HepG2 (cell line): Measurements from ENCODE around the gene JMJD7.

Experiments used
- POLR2A ChIP-seq, 2 experiments: IDR thresholded peaks; 2 replicates each; pipeline ENCODE4 v1.6.1; 2011; ENCODE audit warnings: low read depth in 2 of 2, low read length in 2 of 2, mild to moderate bottlenecking in 1 of 2, moderate library complexity in 1 of 2; ENCODE audit not compliant: insufficient read depth in 1 of 2
- POLR2AphosphoS5 ChIP-seq: IDR thresholded peaks from 2 replicates; pipeline ENCODE4 v1.6.1; 2012; ENCODE audit warnings: low read depth, low read length
- ZNF205 ChIP-seq: IDR thresholded peaks from 2 replicates; pipeline ENCODE4 v1.6.1; 2018; ENCODE audit warnings: missing biosample characterization, missing genetic modification reagents
- ZNF33B ChIP-seq: sonication (generic); formaldehyde crosslinking; IDR thresholded peaks from 2 replicates; pipeline ENCODE4 v1.5.1; 2020; ENCODE audit warnings: mild to moderate bottlenecking, missing genetic modification reagents
- ZNF816 ChIP-seq: sonication (generic); formaldehyde crosslinking; IDR thresholded peaks from 2 replicates; pipeline ENCODE4 v1.8.0; 2022; ENCODE audit warnings: missing genetic modification reagents, mild to moderate bottlenecking, borderline replicate concordance
- TF ChIP-seq, protein P1 (sequence below): sonication (generic); formaldehyde crosslinking; IDR thresholded peaks from 2 replicates; pipeline ENCODE4 v1.9.0; 2021; ENCODE audit warnings: mild to moderate bottlenecking, missing genetic modification reagents

DNA sequence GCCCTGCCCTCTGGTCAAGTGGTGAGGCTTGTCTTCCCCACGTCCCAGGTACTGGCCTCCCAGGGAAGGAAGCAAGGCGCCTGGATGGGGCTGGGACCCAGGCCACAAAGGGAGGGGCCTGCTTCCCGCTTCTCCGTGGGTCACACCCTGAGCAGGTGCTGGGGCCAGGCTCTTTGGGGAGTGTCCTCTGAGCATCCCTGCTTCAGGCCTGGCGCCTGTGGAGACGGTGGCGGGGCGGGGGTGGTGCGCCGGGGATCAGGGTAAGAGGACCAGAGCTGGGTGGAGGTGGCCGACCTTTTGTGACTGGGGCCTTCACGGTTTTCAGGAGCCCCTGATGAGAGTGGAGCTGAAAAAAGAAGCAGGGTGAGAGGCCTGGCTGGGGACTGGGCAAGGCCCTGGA lies 14.3 kb downstream of the JMJD7 start:
- TF ChIP-seq POLR2A (IDR thresholded peaks at IDR 0.05; ENCODE audit: insufficient read depth in 1 of 2, low read depth in 2 of 2, low read length in 2 of 2) (no peak), ZNF205 (CRISPR knock-in tag) (no peak), ZNF816 (CRISPR knock-in tag) (no peak), POLR2AphosphoS5 (no peak), ZNF33B (CRISPR knock-in tag) (no peak)
- TF ChIP-seq, protein P1, sequence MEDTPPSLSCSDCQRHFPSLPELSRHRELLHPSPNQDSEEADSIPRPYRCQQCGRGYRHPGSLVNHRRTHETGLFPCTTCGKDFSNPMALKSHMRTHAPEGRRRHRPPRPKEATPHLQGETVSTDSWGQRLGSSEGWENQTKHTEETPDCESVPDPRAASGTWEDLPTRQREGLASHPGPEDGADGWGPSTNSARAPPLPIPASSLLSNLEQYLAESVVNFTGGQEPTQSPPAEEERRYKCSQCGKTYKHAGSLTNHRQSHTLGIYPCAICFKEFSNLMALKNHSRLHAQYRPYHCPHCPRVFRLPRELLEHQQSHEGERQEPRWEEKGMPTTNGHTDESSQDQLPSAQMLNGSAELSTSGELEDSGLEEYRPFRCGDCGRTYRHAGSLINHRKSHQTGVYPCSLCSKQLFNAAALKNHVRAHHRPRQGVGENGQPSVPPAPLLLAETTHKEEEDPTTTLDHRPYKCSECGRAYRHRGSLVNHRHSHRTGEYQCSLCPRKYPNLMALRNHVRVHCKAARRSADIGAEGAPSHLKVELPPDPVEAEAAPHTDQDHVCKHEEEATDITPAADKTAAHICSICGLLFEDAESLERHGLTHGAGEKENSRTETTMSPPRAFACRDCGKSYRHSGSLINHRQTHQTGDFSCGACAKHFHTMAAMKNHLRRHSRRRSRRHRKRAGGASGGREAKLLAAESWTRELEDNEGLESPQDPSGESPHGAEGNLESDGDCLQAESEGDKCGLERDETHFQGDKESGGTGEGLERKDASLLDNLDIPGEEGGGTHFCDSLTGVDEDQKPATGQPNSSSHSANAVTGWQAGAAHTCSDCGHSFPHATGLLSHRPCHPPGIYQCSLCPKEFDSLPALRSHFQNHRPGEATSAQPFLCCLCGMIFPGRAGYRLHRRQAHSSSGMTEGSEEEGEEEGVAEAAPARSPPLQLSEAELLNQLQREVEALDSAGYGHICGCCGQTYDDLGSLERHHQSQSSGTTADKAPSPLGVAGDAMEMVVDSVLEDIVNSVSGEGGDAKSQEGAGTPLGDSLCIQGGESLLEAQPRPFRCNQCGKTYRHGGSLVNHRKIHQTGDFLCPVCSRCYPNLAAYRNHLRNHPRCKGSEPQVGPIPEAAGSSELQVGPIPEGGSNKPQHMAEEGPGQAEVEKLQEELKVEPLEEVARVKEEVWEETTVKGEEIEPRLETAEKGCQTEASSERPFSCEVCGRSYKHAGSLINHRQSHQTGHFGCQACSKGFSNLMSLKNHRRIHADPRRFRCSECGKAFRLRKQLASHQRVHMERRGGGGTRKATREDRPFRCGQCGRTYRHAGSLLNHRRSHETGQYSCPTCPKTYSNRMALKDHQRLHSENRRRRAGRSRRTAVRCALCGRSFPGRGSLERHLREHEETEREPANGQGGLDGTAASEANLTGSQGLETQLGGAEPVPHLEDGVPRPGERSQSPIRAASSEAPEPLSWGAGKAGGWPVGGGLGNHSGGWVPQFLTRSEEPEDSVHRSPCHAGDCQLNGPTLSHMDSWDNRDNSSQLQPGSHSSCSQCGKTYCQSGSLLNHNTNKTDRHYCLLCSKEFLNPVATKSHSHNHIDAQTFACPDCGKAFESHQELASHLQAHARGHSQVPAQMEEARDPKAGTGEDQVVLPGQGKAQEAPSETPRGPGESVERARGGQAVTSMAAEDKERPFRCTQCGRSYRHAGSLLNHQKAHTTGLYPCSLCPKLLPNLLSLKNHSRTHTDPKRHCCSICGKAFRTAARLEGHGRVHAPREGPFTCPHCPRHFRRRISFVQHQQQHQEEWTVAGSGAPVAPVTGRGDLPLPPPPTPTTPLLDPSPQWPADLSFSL (CRISPR knock-in tag), result no peak
